Activated B cell treated with CpG ODN at 0.5 μM for 24 hours (primary cell): ENCODE measurements around the gene TTC12. TPM values are rescaled to one million over a fixed set of nuclear protein-coding genes. Genes with fewer than 3 reads are reported as not detected.

Source experiments
- ATAC-seq: fragments of 200-7000 bp; cut with Tn5 transposase; one replicate; pipeline ENCODE4 v1.10.0; 2021; ENCODE audit warnings: low read depth, mild to moderate bottlenecking, moderate library complexity
- CTCF ChIA-PET: fragments of 350-600 bp; sonication (Branson Sonifier 250); formaldehyde crosslinking; loops from one replicate; lab custom pipeline; 2021; ENCODE audit warnings: antibody characterized with exemption; lab: Charles Lee
- POLR2A ChIA-PET: fragments of 350-600 bp; sonication (Branson Sonifier 250); formaldehyde crosslinking; loops from one replicate; lab custom pipeline; 2021; ENCODE audit warnings: antibody characterized with exemption; lab: Charles Lee
- DNase-seq: peaks from one replicate; pipeline ENCODE4 v3.0.0; 2022
- H3K27ac Mint-ChIP-seq: one replicate; pipeline ENCODE4 v1.8.0; 2020; ENCODE audit warnings: mixed read lengths
- H3K27me3 Mint-ChIP-seq: one replicate; pipeline ENCODE4 v1.8.0; 2021; ENCODE audit warnings: mixed read lengths
- H3K36me3 Mint-ChIP-seq: one replicate; pipeline ENCODE4 v1.8.0; 2021; ENCODE audit warnings: low read depth, mixed read lengths
- H3K4me1 Mint-ChIP-seq: one replicate; pipeline ENCODE4 v1.8.0; 2021; ENCODE audit warnings: mixed read lengths
- H3K4me3 Mint-ChIP-seq: one replicate; pipeline ENCODE4 v1.8.0; 2020; ENCODE audit warnings: mild to moderate bottlenecking, mixed read lengths
- H3K9me3 Mint-ChIP-seq: one replicate; pipeline ENCODE4 v1.8.0; 2020; ENCODE audit warnings: mixed read lengths
- CTCF ChIP-seq: fragments of 200-600 bp; IDR thresholded peaks from one replicate; pipeline ENCODE4 v1.8.0; 2022; ENCODE audit warnings: antibody characterized with exemption, mild to moderate bottlenecking
- intact Hi-C: fragments of 100-400 bp; cut with micrococcal nuclease; formaldehyde crosslinking; loops from one replicate; pipeline ENCODE4 v1.15.1; 2024
- total RNA-seq: library from RNA; stranded (reverse); gene quantifications from 2 replicates; pipeline ENCODE4 v1.2.3, GENCODE V29; 2022

The TTC12 gene
- total RNA-seq = 21.3 and 25.2 TPM in 2 replicates

GRCh38 chr11:113314389-113315301 lies at the start of gene TTC12:
TSS of gene TTC12 (plus strand) at chr11:113314583. CDS start at chr11:113316258, 1,675 bp downstream.
- DNase-seq = peak; percentile 98

GRCh38 chr11:113265362-113265761 lies 49.0 kb upstream of the TTC12 start:
- H3K4me3 Mint-ChIP-seq = no peak overlapping the region
- intact Hi-C loops = no loop called here
- no peak for ATAC-seq
- no peaks in the 10 kb centered on the region for H3K36me3 Mint-ChIP-seq
- H3K27ac Mint-ChIP-seq = no peak overlapping the region
- H3K4me1 Mint-ChIP-seq = peaks cover 8% of the 10 kb centered on the region
- DNase-seq = no peak
- H3K9me3 Mint-ChIP-seq = no peaks in the 10 kb centered on the region
- H3K27me3 Mint-ChIP-seq = peaks cover 26% of the 10 kb centered on the region
- POLR2A ChIA-PET = no interaction called here
- CTCF ChIA-PET = no interaction called here
- no peak for TF ChIP-seq CTCF

More at GRCh38 chr11:113314389-113315301, at the start of gene TTC12:
- POLR2A ChIA-PET = interaction anchor here (0.6 to 1.4 kb wide), 6 partner anchors 8 to 1291 kb away, joined by 3 to 10 read pairs (median 5); partner anchors contain the start of genes PTS and ZW10
- no peaks in the 10 kb centered on the region for H3K9me3 Mint-ChIP-seq
- H3K27ac Mint-ChIP-seq = peak within 1 kb of the TSS; percentile 83
- intact Hi-C loops = loop anchor here (1.0 to 10.0 kb wide), 9 partner anchors 62 to 1712 kb away; partner anchors contain the start of genes C11orf71, CFAP68, FDXACB1 and PTS
- no peak for TF ChIP-seq CTCF
- ATAC-seq = peak; percentile 99
- H3K36me3 Mint-ChIP-seq = peaks cover 29% of the 10 kb centered on the region
- H3K4me3 Mint-ChIP-seq = peak within 1 kb of the TSS; percentile 85
- peaks cover 19% of the 10 kb centered on the region for H3K4me1 Mint-ChIP-seq
- CTCF ChIA-PET = interaction anchor here (0.6 to 2.5 kb wide), 4 partner anchors 11 to 1026 kb away, joined by 3 to 12 read pairs (median 4); no protein-coding TSS in a partner anchor
- no peaks in the 10 kb centered on the region for H3K27me3 Mint-ChIP-seq

GRCh38 chr11:113267493-113267892 lies 46.9 kb upstream of the TTC12 start:
- no peak for DNase-seq
- no peaks in the 10 kb centered on the region for H3K9me3 Mint-ChIP-seq
- no peak for TF ChIP-seq CTCF
- no peak for ATAC-seq
- POLR2A ChIA-PET = no interaction called here
- intact Hi-C loops = no loop called here
- H3K4me1 Mint-ChIP-seq = peaks cover 7% of the 10 kb centered on the region
- H3K36me3 Mint-ChIP-seq = no peaks in the 10 kb centered on the region
- H3K4me3 Mint-ChIP-seq = no peak overlapping the region
- no peak overlapping the region for H3K27ac Mint-ChIP-seq
- CTCF ChIA-PET = no interaction called here
- peaks cover 18% of the 10 kb centered on the region for H3K27me3 Mint-ChIP-seq

GRCh38 chr11:113269096-113269495 lies 45.3 kb upstream of the TTC12 start:
- DNase-seq (no peak), ATAC-seq (no peak)
- no peak overlapping the region for H3K27ac Mint-ChIP-seq
- ChIA-PET CTCF (no interaction called here), POLR2A (no interaction called here)
- H3K9me3 Mint-ChIP-seq = no peaks in the 10 kb centered on the region
- H3K4me1 Mint-ChIP-seq = no peaks in the 10 kb centered on the region
- H3K27me3 Mint-ChIP-seq = peaks cover 13% of the 10 kb centered on the region
- intact Hi-C loops = no loop called here
- TF ChIP-seq CTCF = no peak
- H3K36me3 Mint-ChIP-seq = no peaks in the 10 kb centered on the region
- H3K4me3 Mint-ChIP-seq = no peak overlapping the region

- H3K4me3 Mint-ChIP-seq = no peak overlapping the region
- intact Hi-C loops = no loop called here
- H3K9me3 Mint-ChIP-seq = no peaks in the 10 kb centered on the region
- ChIA-PET CTCF (no interaction called here), POLR2A (no interaction called here)
- no peaks in the 10 kb centered on the region for H3K4me1 Mint-ChIP-seq
- ATAC-seq (no peak), DNase-seq (no peak)
- no peaks in the 10 kb centered on the region for H3K36me3 Mint-ChIP-seq
- no peak overlapping the region for H3K27ac Mint-ChIP-seq
- TF ChIP-seq CTCF = no peak
- peaks cover 8% of the 10 kb centered on the region for H3K27me3 Mint-ChIP-seq
Measured at GRCh38 chr11:113269636-113270035, 44.7 kb upstream of the TTC12 start.
